Pancreas (tissue), 10 donors: Measurements from ENCODE around the gene KCNA2. TPM values are rescaled to one million over a fixed set of nuclear protein-coding genes. Genes with fewer than 3 reads are reported as not detected.

Experiments used
- ATAC-seq, 4 donors: fragments of 200-7000 bp; cut with Tn5 transposase; one replicate each; pipeline versions ENCODE4 v1.8.0 to v1.9.1; 2020; ENCODE audit warnings: mild to moderate bottlenecking in 4 of 4, moderate library complexity in 4 of 4
- DNase-seq, 6 donors: peaks; one replicate each; pipeline ENCODE4 v3.0.0-alpha.2; 2020
- FAIRE-seq: peaks from 2 replicates; lab custom pipeline; 2012; peaks lifted over from hg19 to GRCh38; lab: Jason Lieb, UNC
- H3K27ac ChIP-seq, 4 donors: fragments of 200-600 bp; sonication (generic); 1 replicate in 3 of 4; 2 replicates in 1 of 4; pipeline versions ENCODE4 v1.5.0 to v1.8.0; 2020
- H3K27me3 ChIP-seq, 4 donors: fragments of 200-600 bp; one replicate each; pipeline ENCODE4 v1.8.0; 2021
- H3K36me3 ChIP-seq, 3 donors: fragments of 200-600 bp; sonication (generic) in 1 of 3; one replicate each; pipeline versions ENCODE4 v1.5.0 to v1.8.0; 2020 to 2021
- H3K4me1 ChIP-seq, 3 donors: fragments of 200-600 bp; one replicate each; pipeline ENCODE4 v1.8.0; 2021
- H3K4me3 ChIP-seq, 4 donors: fragments of 200-600 bp; sonication (generic) in 2 of 4; one replicate each; pipeline versions ENCODE4 v1.5.0 to v1.8.0; 2020 to 2021
- H3K9me3 ChIP-seq, 4 donors: fragments of 200-600 bp; one replicate each; pipeline ENCODE4 v1.8.0; 2021
- WGBS, 2 donors: extraction: QIAGEN DNeasy Blood & Tissue Kit; methylation state at CpG; one replicate each; pipeline ENCODE4 v1.1.7; 2013; 5-methylcytosine and 5-hydroxymethylcytosine counted together
- intact Hi-C, 3 donors: fragments of 100-400 bp; cut with DNase I; formaldehyde crosslinking; loops; one replicate each; pipeline versions ENCODE4 v1.11.1 to v1.14.2; 2022
- polyA plus RNA-seq, 2 donors: library from polyadenylated mRNA; stranded (reverse); fragments of 200-250 nt; gene quantifications; one replicate each; pipeline ENCODE4 v1.2.3, GENCODE V29; 2013
- total RNA-seq, 6 donors: library from RNA; stranded (reverse); fragmentation: NEBNext Ultra II Directional in 4 of 6; extraction: Animal tissue kit (Norgen Biotek cat#: 25700) in 4 of 6; gene quantifications; one replicate each; pipeline versions ENCODE4 v1.2.1 to v1.2.4, GENCODE V29; 2021 to 2023
- TF ChIP-seq, protein P1 (sequence below), 4 donors: fragments of 200-600 bp; sonication (generic) in 3 of 4; IDR thresholded peaks; one replicate each; pipeline versions ENCODE4 v1.5.0 to v1.8.0; 2021; ENCODE audit warnings: antibody characterized with exemption in 4 of 4
- donor health status: healthy with polysubstance abuse.
- donor health status: DM: no; HTN: no; CAD: no; lungs with moderate emphysema.
- donor health status: DM: no; HTN: no; CAD: no.
- donor health status: control.
- donor health status: control.
- donor health status: Bipolar disorder and iron deficiency.
- donor health status: DM: yes; HTN: yes; CAD: no.
- donor health status: DM: no; HTN: no; CAD: no.
- donor health status: DM: no; HTN: no; CAD: no.
- donor health status: DM: yes; HTN: yes; CAD: no.

The KCNA2 gene
- total and polyA plus RNA-seq, 8 donors = 0.21 to 1.6 (median 0.64) TPM

DNA sequence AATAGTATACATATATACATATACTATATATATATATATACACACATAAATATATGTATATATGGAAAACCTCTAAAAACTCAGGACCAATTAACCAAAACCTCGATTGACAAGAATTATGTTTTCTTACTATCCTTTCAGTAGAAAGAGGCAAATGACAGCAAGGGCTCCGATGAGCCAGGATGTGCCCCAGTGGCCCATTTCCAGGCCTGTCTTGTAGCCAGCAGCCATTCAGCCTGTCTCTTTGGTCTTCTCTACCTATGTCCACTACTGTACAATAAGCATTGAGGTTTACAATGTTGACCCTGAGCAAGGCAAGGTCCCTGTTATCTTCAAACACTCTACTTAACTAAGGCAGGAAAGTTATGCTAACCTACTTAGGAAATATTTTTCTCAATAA is 9.8 kb downstream of the KCNA2 start:
- no peak for FAIRE-seq
- H3K9me3 ChIP-seq = no peaks in the 10 kb centered on the region
- ATAC-seq = no peak
- no peak overlapping the region for H3K27ac ChIP-seq
- TF ChIP-seq, protein P1, sequence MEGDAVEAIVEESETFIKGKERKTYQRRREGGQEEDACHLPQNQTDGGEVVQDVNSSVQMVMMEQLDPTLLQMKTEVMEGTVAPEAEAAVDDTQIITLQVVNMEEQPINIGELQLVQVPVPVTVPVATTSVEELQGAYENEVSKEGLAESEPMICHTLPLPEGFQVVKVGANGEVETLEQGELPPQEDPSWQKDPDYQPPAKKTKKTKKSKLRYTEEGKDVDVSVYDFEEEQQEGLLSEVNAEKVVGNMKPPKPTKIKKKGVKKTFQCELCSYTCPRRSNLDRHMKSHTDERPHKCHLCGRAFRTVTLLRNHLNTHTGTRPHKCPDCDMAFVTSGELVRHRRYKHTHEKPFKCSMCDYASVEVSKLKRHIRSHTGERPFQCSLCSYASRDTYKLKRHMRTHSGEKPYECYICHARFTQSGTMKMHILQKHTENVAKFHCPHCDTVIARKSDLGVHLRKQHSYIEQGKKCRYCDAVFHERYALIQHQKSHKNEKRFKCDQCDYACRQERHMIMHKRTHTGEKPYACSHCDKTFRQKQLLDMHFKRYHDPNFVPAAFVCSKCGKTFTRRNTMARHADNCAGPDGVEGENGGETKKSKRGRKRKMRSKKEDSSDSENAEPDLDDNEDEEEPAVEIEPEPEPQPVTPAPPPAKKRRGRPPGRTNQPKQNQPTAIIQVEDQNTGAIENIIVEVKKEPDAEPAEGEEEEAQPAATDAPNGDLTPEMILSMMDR (IDR thresholded peaks at IDR 0.05) = no peak
- no peak overlapping the region for H3K4me3 ChIP-seq
- H3K4me1 ChIP-seq = no peaks in the 10 kb centered on the region
- no peaks in the 10 kb centered on the region for H3K36me3 ChIP-seq
- intact Hi-C loops = no loop called here
- no peak for DNase-seq
- H3K27me3 ChIP-seq = no peaks in the 10 kb centered on the region
- 74 to 82% methylated on average over 2 of the region's 2 CpGs for WGBS, 2 donors

DNA sequence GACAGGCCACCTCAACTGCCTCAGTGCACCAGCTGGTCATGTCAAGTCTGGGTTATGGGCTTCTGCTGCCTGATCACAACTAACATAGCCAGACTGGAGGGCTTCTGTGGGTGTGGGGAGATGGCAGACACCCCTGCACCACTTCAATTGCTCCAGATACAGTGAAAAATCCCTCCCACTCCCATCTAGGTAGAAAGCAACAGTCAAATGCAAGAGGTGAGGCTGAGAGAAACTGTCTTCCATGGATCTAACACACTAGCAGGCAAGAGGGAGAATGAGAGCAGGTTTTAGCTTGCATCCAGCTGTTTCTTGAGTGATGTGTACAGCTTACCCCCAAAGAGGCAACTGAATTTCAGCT is 10.8 kb downstream of the KCNA2 start:
- DNase-seq (no peak), ATAC-seq (no peak), FAIRE-seq (no peak)
- Histone ChIP-seq H3K4me1 (no peaks in the 10 kb centered on the region), H3K27ac (no peak overlapping the region), H3K9me3 (no peaks in the 10 kb centered on the region), H3K27me3 (no peaks in the 10 kb centered on the region), H3K36me3 (no peaks in the 10 kb centered on the region), H3K4me3 (no peak overlapping the region)
- intact Hi-C loops = no loop called here
- TF ChIP-seq, protein P1 (IDR thresholded peaks at IDR 0.05) = no peak

DNA sequence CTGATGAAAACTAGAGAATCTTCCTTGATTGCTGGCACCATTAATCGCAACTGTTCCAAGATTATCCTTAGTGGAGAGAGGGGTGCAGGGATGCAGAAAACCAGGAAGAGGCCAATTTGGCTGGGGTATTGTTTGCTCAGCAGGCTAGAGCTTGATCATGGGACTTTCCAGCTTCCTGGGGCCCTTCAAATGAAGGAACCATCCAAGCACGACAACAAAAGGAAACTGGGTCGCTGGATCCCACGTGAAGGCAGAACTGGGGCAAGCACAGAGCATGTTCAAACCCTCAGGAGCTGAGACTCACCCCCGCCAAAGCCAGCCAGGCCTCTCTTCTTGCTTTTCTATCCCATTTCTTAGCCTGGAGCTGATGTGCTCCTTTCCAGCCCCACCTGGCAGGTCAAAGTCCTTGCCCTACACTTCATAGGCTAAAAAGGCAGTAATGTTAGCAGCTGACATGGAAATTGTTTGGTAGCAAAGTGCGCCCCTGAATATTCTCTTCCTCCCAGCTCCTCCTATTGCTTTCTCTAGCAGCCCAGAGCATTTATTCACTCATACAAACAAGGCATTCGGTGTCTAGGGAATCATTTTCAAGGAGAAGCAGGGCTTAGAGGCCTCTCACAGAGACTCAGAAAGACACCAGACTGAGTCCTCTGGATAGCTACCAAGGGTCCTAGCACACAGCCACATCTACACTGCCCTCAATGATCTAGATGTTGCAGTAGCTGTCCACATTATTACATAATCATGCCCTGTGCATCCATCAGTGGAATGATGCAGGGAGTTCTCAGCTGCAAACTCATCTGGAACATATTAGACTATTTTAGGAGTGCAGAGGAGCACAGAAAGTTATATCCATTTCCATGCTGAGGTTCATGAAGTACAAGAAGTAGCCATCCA is 11.5 kb downstream of the KCNA2 start:
- no peak overlapping the region for H3K4me3 ChIP-seq
- no peaks in the 10 kb centered on the region for H3K36me3 ChIP-seq
- intact Hi-C loops = no loop called here
- ATAC-seq (peak in 1 of 4 donors; percentile 52), DNase-seq (no peak), FAIRE-seq (no peak)
- WGBS, 2 donors = 66 to 68% methylated on average over 7 of the region's 7 CpGs
- H3K9me3 ChIP-seq = no peaks in the 10 kb centered on the region
- no peaks in the 10 kb centered on the region for H3K4me1 ChIP-seq
- no peaks in the 10 kb centered on the region for H3K27me3 ChIP-seq
- no peak overlapping the region for H3K27ac ChIP-seq
- TF ChIP-seq, protein P1 (IDR thresholded peaks at IDR 0.05) = no peak

DNA sequence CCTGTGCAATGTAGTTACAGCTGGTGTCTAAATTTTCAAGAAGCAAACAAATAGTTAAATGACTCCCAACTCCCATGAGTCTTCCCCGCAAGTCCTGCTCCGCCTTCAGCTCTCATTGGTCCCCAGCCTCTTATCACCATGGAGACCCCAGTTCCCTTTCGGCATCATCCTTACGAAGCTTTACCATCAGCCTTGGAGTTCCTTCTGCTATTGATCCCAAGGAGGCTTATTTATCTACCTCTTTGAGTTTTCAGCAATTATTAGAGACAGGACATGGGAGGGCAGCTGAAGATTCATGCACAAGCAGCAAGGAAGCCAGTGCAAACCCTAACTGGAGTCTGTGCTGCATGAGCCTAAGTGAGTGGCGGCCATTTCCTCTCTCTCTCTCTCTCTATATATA is 12.3 kb downstream of the KCNA2 start:
- DNase-seq = no peak
- no peak for ATAC-seq
- FAIRE-seq = no peak
- Histone ChIP-seq H3K4me1 (no peaks in the 10 kb centered on the region), H3K4me3 (no peak overlapping the region), H3K27ac (no peak overlapping the region), H3K36me3 (no peaks in the 10 kb centered on the region), H3K27me3 (no peaks in the 10 kb centered on the region), H3K9me3 (no peaks in the 10 kb centered on the region)
- intact Hi-C loops = no loop called here
- WGBS, 2 donors = 73 to 78% methylated on average over 5 of the region's 5 CpGs
- TF ChIP-seq, protein P1 (IDR thresholded peaks at IDR 0.05) = no peak

DNA sequence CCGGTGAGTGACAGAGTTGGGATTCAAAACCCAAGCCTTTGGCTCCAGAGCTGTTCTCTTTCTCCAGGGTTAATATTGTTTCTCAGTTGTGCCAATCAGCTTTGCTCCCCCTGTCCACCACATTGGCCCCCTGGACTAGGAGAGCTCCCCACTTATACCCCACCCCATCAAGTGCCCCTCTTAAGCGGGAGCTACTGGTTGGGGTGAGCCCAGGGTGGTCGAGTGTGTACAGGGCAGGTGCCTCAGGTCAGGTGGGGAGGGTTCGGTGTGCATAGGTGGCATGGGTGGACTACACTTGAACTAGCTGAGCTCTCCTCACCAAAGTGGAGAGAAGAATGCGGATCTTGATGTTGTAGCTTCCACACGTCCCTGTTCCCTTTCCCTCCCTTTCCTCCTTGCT is 14.2 kb downstream of the KCNA2 start:
- no peaks in the 10 kb centered on the region for H3K36me3 ChIP-seq
- DNase-seq = no peak
- intact Hi-C loops = no loop called here
- no peak for ATAC-seq
- no peak overlapping the region for H3K27ac ChIP-seq
- FAIRE-seq = no peak
- H3K4me3 ChIP-seq = no peak overlapping the region
- H3K9me3 ChIP-seq = no peaks in the 10 kb centered on the region
- H3K27me3 ChIP-seq = no peaks in the 10 kb centered on the region
- TF ChIP-seq, protein P1 (IDR thresholded peaks at IDR 0.05) = no peak
- WGBS, 2 donors = 73 to 88% methylated on average over 6 of the region's 6 CpGs
- no peaks in the 10 kb centered on the region for H3K4me1 ChIP-seq
